Peyer's patch (tissue), 4 donors: Measurements from ENCODE around the gene CHRNG.

Source experiments
- CTCF ChIP-seq, 6 experiments: fragments of 450-650 bp in 4 of 6; fragments of 200-600 bp in 2 of 6; sonication (generic) in 1 of 6; IDR thresholded peaks; one replicate each; pipeline ENCODE4 v1.5.1; 2017 to 2019; ENCODE audit warnings: antibody characterized with exemption in 6 of 6, mild to moderate bottlenecking in 3 of 6, moderate library complexity in 1 of 6
- POLR2A ChIP-seq, 2 donors: fragments of 450-650 bp; IDR thresholded peaks; one replicate each; pipeline ENCODE4 v1.5.1; 2017; ENCODE audit warnings: antibody characterized with exemption in 2 of 2, mild to moderate bottlenecking in 2 of 2, moderate library complexity in 2 of 2

DNA sequence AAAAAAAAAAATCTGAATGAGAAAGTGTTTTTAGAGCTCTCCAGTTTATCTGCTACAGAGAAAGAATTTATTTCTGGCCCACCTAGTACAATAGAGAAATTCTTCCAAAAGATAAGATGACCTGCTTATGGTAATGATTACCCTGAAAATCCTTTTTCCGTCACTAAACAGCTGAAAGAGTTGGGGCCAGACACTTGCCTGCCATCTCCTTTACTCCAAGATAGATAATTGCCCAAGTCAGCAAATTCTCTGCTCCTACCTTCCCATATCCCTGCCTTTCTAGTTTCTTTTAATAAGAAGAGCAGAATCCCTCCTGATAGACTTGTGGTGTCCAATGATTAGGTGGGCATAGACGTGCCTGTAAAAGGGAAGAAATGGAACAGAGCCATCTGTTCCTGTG is 39.1 kb downstream of the CHRNG start:
- TF ChIP-seq CTCF (IDR thresholded peaks at IDR 0.05): no peak
- TF ChIP-seq POLR2A (IDR thresholded peaks at IDR 0.05): no peak
